GM04503 (cell line): Measurements from ENCODE around the gene CLK4.

Source experiments
- DNase-seq: peaks from one replicate; pipeline ENCODE4 v3.0.0-alpha.2; 2012; ENCODE audit warnings: low read depth

Gene CLK4

DNA sequence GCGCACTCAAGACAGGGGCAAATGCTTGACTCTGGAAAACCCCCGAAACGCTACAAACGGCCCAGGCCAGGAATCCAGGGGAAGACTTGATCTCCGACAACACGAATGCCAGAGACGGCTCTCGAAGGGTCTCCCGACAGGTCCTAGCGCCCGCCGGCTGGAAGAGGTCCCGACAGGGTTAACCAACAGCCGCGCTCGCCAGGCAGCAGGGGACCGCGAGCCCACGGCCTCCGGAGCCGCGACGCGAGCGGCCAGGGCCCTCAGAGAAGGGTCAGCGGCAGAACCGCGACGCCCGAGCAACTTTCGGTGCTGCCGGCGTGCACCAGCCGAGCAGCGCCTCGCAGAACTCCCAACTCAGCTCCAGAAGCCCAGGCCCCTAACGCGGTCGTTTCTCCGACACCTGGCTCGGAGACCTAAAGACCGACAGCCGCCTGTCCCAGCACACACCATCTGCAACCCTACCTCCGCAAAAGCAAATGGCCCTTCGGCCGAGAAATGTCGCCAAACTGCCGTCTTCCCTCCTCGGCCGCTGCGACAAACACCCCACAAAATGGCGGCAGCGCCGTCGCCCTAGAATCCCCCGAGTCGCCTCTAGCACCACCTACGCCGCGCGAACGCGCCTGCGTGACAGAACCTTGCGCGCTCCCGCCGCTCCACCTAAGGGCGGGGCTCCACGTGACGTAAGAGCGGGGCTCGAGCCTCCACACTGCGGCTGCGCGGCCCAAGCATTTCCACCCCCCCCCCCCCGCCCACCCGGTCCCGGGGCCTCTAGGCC, at the start of gene CLK4:
Gene CLK4, minus strand, starts transcription at position 567 of the 775 bp plus-strand sequence. CDS start 3,634 bp downstream, outside the sequence.
- DNase-seq: no peak

DNA sequence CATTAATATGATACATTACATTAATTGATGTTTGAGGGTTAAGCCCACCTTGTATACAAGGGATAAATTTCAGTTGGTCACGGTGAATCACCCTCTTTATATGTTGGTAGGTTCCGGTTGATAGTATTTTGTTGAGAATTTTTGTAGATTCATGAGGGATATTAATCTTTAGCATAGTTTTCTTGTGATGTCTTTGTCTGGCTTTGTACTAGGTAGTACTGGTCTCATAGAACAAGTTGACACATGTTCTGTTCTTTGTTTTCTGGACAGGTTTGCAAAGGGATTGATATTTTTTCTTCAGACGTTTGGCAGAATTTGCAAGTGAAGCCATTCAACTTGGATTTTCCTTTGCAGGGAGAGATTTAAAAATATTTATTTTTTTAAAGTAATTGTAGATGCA, 49.1 kb upstream of the CLK4 start:
- DNase-seq: no peak

DNA sequence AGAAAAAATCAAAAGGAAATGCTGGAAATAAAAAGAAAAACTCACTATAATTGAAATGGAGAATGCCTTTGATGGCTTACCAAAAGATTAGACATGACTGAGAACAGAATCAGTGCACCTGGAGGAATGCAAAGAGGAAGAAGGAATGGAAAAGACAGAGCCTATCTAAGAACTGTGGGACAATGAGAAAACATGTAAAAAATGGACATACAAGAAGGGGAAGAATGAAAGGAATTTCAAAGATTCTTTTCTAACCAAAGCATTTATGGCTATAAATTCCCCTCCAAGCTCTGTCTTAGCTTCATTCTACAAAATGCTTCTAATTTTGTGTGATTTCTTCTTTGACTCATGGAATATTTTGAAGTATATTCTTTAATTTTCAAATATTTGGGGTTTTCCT, 47.5 kb upstream of the CLK4 start:
- peak; percentile 22 for DNase-seq

DNA sequence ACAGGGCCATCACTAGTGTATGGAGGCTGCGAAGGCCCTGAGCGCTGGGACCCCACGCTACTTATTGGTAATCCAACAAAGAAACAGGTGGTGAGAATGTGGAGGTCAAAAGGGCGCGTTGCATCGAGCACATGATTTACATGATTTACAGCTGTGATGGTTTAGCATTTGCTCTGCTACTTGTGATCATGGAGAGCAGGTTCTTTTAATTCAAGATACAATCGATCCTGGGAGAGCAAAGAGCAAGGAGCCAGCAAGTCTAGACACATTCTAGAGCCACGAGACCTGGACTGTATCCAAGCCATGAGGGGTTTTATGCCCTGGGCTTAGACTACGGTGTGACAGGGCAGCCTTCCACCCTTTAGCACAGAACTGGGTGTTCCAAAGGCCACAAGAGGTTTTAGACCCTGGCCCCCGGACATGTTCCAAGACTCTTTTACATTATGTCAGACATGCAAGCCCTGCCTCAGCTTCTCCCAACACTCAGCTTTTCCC, 47.0 kb upstream of the CLK4 start:
- no peak for DNase-seq

DNA sequence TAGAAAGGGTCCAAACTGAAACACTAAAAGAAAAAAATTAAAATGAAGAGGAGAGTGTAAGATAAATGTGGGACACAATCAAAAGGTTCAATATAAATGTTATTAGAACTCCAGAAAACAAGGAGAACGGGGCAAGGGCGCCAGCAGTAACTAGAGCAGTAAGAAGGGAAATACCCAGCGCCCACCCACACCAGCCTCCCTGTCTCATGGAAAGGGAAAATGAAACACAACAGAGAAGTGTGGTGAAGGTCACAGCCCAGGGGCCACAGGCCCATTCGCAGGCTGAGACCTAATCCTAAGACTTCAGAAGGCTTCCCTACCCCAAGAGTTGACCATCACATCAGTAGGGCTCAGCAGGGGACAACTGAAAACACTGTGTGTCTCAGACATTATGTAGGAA, 45.8 kb upstream of the CLK4 start:
- DNase-seq: no peak

DNA sequence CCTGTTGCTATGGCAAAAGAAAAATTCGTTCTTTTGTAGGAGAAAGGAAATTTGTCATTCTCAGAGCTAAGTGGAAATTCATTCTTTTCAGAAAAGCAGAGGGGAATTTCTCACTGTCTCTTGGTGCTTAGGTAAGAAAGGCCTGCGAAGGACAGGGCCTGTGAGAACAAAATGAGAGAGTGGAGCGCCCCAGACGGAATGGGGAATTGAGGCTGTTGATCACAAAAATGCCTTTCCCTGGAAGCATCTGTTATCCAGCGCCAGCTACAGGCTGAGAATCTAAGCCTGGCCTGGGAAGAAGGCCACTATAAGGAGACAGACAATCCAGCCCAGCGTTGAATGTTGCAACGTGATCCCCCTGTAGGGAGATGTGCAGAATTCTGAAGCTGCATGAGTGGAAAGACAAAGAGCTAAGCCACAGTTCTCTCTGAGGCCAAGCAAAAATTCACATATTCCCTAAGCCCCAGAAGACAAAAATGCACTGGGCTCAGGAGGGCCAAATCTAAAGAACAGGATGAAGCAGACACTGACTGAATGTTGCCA, 44.8 kb upstream of the CLK4 start:
- DNase-seq: no peak

DNA sequence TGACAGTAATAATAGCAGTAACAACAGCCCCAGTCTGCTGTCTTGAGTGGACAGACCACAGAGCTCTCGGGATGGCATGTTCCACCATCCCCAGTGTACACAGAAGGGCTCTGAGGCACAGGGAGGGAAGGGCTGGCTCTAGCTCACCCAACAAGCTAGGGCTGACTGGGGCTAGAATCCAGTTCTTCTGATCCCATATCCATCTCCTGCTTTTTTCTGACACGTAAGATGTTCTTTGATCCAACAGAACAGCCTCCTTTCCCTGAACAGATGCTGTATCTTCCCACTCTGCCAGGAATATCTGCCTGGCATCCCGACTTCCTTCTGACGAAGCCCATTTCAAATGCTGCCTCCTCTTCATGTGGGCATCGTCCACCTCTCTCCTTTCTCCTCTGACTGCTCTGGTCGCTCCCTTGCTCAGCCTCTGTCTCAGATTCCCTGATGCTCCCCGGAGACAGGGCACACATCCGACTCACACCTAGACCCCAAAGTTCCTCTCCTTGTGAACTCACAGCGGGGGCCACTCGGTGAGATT, 43.6 kb upstream of the CLK4 start:
- DNase-seq: no peak

DNA sequence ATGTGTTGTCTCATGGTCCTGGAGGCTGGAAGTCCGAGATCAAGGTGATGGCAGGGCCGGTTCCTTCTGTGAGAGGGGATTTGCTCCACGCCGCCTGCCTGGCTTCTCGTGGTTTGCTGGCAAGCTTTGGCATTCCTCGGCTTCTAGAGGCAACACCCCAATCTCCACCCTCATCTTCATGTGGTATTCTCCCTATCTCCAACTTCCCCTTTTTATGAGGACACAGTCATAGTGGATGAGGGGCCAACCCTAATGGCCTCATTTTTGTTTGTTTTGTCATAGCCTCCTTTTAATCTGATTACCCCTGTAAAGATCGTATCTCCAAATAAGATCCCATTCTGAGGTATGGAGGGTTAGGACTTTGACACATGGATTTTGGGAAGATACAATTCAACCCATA, 41.7 kb upstream of the CLK4 start:
- no peak for DNase-seq

DNA sequence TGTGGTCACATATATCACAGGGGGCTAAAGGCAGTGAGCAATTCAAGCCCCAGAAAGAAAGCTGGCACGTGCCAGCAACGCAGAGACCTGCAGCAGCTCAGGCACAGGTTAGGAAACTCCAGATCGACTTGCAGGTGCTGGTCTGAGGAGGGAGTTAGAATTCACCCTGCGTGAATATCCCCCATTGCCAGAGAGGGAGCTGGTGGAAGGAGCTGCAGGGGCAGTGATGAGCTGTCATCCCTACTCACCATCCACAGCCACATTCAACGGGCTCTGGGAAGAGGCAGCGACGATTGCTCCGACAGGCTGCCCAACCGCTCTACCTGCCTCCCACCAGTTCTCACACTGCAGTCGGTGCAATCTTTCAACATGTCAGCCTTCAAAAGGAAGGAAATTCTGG, 40.8 kb upstream of the CLK4 start:
- no peak for DNase-seq

DNA sequence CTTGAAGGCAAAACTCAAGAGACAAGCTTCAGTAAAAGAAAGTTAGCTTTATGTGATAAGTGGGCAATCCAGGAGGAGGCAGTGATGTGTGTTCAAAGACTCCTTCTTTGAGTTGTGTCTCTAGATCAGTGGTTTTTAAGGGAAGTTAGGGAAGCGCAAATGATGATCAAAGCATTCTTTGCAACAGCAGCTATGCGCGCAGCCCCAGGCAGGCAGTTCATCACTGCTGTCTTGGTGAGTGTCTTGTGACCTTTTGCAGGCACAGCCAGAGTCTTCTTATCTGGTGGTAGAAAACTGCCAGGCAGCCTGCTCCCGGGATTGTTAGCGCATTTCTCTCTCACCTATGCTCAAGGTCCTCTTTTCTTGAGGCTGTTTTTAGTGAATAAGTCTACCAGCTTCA, 40.3 kb upstream of the CLK4 start:
- no peak for DNase-seq

DNA sequence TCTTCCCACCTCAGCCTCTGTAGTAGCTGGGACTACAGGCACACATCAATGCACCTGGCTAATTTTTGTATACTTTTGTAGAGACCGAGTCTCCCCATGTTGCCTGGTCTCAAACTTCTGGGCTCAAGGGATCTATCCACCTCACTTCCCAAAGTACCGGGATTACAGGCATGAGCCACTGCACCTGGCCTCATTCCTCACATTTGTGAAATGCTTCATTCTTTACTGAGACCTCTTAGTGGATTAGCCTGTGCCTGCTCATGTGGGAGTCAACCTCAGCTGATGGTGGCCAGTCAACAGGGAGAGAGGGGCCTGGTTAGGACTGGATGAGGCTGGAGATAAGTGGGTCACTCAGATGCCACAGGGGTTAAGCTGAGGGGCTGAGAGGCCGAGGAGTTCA, 37.3 kb upstream of the CLK4 start:
- no peak for DNase-seq

DNA sequence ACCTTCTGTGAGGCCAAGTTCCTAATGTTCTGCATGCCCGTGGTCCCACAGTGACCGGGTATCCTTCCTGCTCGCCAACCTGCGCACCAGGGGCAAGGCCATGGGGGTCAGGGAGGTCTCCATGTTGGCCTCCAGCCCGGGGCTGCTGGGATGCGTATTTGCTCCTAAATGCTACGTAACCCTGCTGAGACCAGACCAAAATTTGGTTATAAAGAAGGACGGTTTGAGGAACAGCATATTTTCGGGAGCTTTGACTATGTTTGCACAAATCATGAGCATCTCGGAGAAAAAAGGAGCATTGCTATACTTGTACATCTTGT, 35.7 kb upstream of the CLK4 start:
- DNase-seq: no peak

DNA sequence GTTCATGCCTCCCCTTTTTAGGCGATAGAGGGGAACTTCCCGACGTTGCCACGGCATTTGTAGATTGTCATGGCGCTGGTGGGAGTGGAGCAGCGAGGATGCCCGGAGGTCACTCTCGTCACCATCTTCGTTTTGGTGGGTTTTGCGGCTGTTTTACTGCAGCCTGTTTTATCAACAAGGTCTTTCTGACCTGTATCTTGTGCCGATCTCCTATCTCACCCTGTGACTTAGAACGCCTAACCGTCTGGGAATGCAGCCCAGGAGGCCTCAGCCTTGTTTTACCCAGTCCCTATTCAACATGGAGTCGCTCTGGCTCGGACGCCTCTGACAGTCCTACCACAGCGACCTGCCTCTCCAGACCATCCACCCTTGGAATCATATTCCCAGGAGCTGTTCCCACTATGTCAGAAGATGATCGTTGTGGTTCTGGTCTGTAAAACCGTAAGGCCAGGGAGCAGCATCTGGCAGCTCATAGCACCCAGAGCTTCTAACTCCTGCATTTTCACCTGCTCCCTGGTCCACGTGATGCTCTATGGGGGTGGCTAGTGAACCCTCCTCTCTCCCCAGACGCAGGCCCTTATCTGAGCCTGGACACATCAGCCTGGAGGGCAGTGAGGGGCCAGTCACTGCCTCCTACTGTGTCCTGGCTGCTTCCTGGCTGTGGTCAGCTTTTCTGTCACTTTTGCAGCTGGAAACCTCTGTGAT, 35.1 kb upstream of the CLK4 start:
- DNase-seq: no peak

DNA sequence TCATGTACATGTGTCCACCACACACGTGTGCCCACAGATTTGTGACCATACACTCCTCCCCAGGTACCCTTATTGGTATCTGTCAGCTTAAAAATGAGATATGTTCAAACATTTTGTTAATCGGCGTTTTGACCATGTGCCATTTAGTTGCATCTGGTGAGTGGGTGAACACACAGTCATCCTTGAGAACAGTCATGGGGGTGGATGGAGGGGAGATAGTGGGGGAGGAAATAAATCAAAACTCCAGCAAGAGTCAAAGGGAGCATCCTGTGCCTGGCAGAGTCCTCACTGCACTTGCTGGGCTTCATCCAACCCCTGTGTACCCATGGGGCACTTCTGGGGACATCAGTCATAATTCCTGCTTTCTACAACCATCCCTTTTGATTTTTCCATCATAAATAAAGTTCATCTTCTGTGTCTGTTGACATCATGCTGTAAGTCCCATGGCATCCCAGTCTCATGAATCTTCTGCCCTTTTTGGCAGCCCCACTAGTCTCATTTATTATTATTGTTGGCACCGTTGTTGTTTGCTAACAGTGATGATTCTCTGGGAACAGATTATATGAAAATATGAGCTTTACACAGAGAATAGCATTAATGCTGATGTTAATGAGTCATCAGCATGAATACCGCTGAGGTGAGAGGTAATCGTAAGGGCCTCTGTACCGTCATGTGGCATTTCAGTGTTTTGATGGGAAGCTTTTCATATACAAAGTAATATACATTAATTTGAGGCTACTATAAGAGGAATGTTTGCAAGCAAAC, 24.4 kb upstream of the CLK4 start:
- DNase-seq: peak; percentile 41

DNA sequence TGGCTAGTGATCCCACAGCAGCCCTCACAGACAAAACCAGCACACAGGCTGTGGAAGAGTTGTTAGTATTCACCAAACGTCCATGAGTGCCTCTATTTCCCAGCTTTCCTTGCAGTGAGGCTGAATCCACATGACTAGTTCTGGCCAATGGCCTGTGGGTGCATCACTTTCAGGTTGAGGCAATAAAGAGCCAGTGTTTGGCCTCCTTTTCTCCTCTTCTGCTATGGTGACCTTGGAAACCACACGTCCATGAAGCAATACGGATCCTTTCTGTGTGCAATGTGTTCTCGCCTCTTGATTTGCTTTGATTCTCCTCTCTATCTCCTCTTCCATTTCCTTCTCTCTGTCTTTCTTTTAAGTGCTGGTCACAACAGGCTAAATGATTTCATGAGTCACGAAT, 23.4 kb upstream of the CLK4 start:
- DNase-seq: no peak

DNA sequence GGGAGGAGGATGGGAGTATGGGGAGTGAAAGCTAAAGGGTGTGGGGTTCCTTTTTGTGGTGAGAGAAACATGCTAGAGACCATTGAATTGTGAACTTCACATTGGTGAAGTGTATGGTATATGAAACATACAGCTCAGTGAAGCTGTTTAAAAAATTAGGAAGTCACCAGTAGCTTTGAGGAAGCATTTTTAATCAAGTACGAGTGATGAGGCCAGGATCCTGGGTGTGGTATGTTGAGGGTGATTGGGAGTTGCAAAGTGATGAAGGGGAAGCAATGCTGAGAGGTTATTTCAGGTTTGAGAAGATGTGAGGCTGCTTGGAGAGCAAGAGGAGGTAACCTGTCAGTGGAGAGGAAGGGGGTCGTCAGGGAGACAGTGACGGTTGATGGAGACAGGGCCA, 22.7 kb upstream of the CLK4 start:
- no peak for DNase-seq

DNA sequence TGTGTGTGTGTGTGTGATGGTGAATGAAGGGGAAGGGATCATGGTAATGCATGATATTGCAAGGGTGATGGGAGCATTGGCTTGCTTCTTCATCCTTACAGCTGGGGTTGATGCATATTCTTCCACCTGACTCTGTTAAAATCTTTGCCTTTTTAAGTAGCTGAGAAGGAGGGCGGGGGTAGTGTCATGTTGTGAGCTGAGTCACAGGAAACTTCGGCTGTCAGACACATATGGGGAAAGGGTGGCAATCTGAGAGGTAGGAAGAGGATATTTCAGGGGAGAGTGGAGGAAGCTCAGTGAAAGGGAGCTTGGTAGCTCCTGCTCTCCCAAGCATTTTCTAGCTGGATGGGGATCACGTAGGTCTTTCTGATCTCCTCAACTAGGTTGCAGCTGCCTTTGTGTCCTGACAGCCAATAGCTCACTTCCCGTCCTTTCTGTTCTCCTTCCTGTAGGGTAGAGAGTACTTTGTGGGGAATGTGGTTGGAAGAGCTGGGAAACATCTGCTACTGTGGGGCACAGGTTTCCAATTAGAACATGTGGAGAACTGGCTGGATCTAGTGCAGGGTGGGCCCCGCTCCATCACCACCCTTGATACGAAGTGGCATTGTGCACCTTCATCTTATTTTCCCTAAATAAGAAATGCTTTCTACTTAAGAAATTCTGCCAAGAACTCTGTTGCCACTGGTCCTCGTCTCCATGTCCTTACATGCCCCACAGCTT, 18.1 kb upstream of the CLK4 start:
- DNase-seq: no peak

DNA sequence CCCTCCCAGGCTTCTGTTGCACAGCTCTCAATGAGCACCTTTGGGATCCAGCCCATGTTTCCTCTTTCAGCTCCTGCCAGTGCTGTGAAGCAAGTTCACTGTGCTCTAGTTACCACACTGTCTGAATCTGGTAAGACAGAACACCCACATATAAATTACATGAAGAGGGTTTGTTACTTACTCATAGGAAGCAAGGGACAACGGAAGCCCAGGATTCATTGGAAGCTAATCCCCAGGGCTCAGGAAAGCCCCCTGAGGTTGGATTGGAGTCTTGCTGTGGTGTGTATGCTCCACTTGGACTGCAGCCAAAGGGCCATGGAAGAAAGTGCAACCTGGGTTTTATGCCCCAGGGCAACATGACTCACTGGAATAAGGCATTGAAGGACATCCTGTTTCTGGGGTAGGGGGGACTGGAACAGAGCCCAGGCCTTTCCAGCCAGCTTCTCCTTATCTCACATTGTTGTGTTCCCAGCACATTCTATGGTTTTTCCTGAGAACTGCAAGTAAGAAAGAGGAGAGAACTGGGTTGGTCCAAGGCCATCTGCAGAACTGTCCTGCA, 15.6 kb upstream of the CLK4 start:
- peak; percentile 58 for DNase-seq

DNA sequence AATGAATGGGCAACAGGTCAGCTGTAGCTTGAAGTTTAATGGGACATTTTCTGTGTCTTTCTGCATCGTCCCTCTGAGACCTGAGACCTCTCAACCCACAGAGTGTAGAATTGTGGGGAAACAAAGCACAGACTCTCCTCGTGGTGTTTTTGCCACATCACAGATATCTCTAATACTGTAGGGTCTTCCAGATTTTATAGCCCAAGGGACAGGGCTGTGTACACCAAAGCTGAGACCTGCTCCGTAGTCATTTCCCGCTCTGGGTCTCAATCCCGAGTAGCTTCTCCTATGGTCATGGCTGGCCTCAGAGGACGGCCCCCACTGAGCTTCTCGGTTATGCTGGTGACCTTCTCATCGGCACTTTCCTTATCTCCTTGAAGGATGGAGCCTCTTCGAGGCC, 14.9 kb upstream of the CLK4 start:
- DNase-seq: no peak

DNA sequence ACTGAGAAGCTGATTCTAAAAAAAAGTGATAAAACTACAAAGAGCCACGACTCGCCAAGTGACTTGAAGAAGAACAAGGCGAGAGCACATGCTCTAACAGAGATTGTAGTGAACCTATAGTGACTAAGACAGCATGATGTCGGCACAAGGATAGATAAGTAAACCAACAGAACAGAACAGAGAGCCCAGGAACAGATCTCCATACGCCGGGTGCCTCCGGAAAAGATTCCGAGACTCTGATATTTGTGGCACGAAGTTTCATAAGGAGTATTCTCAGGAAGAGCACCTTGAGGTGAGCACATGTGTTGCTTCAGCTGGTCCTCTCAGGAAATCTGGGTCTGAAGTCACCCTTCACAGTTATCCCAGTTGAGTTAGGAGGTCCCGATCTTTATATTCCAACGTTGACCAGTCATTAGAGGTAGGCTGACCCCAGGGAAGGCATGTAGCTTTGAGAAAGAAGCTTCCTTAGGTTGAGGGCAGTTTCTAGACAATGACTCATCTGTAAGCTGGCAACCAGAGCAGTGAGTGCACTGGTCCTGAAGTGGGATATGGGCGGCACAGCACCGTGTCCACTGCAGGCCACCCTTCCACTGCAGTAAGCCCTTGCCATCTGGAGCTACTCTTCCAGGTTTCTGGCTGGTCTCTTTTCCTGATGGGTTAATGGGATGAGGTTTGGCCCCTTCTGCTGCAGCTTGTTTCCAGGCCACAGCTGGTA, 13.6 kb upstream of the CLK4 start:
- no peak for DNase-seq
